HL-60/S4 treated with retinoic acid at 250 ng/mL for 4 days and 3 days (cell line): ENCODE results near the gene FAAP100.

Source experiments
- in situ Hi-C: fragments of 300-500 bp; cut with MboI; formaldehyde crosslinking; loops from 2 replicates; pipeline ENCODE4 v1.7.0; 2022; ENCODE audit warnings: low sequenced_read_pairs

The FAAP100 gene

DNA sequence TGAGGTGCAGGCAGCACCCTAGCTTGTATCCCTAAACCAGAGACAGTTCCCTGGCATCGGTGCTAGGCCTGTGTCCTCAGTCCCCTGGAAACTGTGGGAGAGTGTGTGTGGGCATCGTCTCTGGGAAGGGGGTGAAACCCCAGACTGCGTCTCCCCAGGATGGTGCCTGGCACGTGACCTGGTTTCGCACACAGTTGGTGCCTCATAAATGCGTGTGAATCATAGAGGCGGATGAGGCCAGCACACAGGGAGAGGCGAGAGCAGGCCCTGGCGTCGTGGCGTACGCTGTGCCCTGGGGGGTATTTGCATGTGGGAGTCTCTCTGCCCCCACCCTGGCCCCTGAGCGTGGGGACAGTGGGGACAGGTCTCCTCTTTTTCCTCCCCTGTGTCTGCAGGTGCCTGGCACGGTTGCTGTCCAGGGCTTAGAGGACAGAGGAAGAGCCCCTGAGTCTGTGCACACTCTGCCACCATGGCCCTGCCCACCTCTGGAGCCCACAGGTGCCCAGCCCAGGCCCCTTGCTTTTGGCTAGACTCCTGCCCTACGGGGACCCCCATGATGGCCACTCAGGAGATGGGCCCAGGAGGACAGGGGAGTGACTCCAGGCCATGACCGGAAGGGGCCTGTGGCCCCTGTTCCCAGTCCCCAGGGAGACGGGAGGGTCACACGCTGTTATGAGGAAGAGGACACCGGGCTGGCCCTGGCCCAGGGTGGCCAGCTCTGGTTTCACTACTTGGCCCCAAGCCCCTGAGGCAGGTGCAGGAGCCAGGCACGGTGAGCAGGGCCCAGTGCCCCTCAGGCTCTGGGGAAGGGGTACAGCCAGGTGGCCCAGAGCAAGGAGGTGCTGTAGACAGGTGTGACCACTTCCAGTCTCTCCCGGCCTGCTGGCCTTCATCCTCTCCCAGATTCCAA lies 25.2 kb downstream of the FAAP100 start:
- in situ Hi-C loops = no loop called here

DNA sequence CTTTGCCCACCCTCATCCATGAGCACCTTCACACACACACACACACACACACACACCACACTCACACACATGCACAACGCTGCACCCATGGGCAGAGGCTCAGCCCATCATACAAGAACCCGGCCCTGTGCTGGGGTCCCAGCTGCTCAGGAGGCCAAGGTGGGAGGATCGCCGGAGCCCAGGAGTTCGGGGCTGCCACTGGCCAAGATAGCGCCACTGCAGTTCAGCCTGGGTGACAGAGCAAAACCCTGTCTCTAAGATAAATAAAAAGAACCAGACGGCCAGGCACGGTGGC lies 27.3 kb downstream of the FAAP100 start:
- in situ Hi-C loops = no loop called here

DNA sequence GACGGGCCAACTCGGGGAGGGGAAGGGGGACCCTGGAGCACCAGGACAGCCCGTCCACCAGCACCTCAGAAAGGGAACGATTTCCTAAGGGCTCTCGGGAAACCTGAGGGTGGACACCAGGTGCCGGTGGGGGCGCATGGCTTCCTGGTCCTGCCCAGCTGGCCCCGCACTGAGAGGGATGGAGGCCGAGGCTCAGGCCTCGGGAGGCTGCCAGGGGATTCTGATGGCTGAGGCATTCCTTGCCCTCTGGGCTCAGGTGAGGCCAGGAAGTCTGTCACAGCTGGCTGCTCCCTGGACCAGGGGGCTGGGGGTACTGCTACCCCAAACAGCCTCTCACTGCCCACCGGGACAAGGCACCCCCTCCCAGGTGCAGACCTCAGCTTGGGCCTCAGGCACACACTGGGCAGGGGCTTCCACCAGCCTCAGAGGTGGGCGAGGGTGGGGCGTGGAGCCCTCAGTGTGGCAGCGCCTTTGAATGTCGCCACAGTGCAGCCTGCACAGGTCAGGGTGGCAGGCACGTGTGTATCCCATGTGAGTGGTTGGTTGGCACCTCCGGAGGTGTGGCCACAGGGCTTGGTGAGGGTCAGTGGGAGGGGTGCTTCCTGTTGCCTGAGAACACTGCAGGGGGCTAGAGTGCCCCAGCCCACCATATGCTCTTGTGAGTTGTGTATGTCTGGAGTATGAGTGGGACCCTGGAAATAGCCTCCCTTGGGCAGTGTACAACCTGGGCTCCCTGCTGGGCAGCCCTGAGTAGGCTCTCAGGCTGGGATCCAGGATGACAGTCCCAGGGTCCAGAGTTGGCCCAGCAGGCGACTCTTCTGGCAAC lies 27.9 kb downstream of the FAAP100 start:
- in situ Hi-C loops = no loop called here

DNA sequence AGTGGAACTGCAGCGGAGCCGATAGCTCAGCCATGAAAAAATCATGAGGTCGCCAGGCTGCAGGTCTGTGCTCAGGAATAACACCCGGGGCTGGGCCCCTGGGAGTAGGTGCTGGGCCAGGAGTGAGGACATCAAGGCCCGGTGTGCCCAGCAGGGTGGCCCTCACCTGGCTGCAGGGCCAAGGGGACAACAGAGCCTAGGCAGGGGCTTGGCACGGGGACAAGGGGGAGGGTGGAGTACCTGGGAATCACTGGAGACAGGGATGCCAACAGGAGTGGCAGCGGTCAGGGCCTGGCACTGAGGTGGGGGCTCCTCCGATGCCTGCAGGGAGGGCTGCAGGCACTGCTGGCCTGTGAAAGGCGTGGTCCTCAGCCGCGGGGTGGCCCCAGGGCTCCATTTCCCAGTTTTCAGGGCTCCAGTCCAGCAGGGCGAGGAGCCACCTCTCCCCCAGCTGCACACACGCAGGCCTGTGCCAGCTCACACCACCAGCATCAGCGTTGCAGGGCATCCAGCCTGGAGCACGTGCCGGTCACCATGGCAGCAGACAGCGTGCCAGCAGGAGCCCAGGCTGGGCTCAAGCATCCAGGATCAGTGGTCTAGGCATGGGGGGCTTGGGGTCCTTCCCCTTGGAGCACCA lies 28.6 kb downstream of the FAAP100 start:
- in situ Hi-C loops = no loop called here

DNA sequence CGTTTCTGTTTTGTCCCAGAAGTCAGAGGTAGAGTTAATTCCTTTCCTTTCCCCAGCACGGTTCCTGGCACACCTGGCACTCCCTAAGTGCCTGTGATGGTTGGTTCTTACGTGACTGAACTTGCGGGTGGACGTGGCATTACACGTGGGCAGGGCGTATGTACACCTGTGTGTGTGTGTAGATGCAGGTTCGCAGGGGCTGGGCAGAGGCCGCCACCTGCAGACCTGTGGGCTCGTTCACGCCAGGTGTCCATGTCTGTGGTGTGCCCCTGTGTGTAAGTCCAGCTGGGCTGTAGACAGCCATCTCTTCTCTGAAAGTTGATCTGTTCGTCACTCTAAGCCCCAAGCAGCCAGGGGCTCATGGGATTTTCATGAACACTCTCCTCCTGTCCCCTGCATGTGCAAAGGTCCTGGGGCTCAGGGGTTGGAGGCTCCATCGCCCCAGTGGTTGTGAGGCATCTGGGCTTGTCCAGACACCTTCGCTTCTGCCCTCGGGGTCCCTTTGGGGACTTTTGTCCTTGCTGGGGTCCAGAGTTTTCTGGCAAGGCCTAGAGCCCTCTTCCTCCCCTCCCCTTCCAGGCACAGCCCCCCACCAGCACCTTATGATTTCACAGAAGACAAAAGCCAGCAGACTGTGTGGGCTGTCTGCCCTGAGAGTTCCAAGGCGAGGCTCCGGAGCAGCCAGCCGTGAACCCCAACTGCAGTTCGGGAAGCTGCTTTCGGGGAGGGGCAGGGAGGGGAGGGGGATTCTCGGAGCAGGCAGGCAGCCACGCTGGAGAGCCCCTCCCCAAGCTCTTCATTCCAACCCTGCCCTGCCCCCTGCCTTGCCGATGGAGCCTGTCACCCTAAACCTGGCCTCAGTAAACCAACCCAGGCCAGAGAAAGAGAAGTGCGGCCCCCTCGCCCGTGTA lies 29.4 kb downstream of the FAAP100 start:
- in situ Hi-C loops = no loop called here

DNA sequence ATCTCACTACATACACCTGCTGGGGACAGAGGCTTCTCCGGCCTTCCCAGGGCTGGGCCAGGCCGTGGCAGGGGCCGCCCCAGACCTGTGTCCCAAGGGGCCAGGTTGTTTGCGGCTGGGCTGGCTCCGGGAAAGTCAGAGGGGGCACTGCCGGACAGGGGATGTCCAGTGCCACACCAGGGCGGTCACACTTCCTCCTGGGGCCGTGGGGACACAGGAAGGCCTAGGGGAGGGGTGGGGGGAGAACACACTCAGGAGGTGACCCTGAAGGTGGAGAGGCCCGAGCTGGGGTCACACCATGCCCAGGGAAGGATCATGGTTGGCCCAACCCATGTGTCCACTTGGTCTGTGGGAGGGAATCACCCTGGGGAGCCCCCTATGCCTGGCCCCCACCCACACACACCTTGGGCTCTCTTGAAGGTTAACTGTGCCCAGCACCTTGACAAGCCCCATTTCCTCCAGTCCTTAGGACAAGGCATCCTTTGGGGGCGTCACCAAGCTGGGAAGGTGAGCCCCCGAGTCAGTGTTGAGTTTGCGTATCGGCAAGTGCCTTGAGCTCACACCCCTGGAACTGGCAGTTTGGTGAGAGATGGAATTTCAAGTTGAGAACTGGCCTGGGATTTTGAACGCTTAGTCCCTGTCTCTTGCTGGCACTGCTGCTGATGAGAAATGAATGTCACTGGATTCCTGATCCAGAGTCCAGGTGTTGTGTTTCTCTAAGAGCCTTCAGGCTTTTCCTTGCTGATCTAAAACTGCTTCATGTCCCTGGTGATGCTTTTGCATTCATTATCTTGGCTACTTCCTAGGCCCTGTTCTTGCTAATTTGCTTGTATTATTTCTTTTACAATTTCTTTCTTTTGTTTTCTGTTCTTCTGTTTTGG lies 31.9 kb downstream of the FAAP100 start:
- in situ Hi-C loops = no loop called here

DNA sequence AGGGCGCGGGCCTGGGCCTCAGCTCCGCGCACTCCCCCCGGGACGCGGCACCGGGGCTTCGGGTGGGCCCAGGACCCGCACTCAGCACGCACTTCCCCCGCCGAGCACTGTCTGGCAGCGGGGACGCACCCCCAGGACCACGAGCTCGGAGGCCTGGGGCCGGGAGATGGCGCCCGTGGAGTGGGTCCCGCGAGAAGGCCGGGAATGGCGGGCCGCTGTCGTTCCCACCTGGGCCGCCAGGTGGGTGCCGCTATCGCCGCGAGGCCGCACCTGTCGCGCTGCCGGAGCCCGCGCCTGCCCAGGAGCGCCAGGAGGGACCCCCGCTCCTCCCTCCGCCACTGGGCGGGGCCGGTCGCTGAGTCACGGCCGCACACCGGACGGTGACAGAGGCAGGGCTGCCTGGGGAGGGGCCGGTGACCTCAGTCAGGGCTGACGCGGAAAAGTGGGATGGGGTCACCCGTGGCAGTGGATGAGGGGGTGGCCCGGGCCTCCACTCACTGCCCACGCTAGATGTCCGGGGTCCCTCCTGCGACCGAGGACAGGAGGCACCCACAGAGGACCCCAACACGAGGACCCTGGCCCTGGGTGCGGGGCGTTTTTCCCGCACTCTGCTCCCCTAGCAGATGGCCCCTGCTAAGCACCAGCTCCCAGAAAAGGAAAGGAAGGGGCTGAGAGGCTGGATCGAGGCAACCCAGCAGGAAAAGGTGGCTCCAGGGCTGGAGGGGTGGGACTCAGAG lies 32.7 kb downstream of the FAAP100 start:
- in situ Hi-C loops = no loop called here

DNA sequence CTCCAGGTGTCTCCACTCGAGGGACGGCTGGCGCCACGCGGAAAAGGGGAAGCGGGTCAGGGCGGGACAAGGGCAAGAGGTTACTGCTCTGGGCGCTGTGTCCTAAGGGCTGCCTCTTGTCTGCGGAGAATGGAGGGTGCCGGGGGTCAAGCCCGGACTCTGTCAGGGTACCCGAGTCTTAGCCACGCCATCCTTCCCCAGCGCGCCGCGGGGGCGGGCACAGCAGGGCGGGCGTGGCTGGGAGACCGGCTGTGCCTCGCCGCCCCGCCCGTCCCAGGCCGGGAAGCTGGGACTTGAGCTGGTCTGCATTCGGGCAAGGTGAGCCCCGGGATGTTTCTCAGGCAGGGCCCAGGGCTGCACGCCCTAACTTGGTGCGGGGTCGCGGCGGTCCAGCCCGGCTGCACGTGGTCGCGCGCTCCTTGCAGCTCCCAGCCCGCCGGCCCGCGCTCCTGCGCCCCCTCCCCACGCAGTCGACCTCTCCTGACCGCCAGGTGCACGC lies 33.3 kb downstream of the FAAP100 start:
- in situ Hi-C loops = no loop called here

DNA sequence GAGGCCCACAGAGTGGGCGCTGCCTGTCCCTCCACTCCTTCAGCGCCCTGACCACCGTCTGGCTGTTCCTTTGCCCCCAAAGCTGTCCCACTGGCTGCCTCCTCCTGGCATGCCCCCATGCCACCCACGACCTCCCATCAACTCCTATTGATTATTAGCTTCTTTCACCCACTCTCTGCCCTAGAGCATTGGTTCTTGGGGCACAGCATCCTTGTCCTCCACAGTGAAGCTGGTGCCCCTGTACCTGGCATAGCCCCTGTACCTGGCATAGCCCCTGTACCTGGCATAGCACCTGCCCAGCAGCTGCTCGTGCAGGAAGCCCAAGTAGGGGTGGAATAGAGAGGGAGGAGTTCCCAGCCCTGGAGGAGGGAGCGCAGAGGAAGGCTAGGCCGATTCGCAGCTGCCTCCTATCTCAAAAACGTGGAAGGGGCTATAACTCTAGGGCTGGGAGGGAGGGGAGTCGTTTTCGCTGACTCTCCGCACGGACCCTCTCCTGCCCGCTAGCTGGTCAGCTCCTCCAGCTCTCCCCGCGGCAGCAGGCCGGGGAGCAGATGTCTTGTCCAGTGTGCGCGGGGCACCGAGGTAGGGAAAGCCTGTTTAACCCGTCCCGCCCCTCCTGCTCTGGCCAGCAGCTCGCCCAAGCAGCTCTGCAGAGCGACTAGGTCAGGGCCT lies 33.9 kb downstream of the FAAP100 start:
- in situ Hi-C loops = no loop called here

DNA sequence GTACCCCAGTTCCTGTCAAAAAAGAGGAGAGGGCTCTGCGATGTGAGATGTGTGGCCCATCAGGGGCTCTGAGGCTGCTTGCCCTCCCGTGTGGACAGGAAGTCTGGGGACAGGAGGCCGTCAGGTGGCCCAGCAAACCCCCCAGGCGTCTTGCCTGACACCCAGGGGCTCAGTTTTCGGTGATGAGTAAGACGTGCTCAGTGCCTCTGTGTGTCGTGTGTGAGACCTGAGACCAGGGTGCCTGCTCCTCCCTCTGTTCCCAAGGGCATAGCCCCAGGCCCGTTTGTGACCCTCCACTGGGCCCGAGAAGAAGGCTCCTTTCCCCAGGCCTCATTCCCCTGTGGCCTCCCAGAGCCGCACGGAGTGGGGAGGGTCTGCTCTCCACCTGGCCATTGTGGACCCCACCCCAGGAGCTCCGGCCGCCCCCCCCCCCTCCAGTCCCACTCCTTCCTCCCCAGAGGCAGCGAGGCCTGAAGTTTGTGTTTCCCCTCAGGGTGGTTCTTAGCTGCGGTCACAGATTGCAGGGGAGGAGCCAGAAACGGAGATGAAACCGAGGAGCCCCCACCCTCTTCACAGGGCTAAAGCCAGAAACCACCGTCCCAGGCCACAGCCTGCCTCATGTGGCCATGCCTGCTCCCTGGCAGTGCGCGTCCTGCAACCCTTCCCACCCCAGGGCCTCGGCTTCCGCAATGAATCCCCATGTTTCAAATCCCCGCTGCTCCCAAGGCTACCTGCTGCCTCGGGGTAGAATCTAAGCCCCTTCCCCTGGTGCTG lies 34.6 kb downstream of the FAAP100 start:
- in situ Hi-C loops = no loop called here

DNA sequence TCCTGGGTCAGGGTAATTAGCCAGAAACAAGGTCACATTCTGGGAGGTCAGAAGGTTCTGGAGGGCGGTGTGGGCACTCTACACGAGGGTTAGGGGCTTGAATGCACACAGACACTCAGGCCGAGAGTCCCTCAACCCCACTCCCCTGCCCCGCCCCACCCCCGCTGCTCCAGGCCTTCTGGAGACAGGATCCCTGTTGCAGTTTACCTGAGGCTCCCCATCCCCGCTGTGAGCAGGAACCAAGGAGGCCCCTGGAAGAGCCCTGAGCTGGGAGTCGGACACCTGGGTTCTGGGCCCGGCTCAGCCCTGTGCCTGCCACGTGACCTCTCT lies 35.2 kb downstream of the FAAP100 start:
- in situ Hi-C loops = no loop called here

DNA sequence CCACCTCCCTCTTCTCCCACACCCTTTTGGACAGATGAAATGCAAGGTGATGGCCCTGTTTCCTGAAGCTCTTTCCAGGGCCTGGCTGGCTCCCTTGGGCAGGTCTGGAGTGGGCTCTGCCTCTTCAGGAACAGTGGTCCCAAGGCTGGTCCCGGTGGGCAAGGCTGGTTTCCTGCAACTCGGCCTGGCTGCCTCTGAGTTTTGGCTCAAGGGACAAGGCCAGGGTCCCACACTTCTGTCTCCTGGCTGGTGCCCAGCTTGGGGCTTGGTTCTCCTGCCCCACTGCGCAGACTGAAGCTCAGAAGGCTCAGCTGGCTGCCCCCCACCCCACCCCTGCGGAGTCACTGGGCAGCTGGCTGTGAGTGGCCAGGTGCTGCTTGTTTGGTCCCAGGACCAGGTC lies 35.7 kb downstream of the FAAP100 start:
- in situ Hi-C loops = no loop called here

DNA sequence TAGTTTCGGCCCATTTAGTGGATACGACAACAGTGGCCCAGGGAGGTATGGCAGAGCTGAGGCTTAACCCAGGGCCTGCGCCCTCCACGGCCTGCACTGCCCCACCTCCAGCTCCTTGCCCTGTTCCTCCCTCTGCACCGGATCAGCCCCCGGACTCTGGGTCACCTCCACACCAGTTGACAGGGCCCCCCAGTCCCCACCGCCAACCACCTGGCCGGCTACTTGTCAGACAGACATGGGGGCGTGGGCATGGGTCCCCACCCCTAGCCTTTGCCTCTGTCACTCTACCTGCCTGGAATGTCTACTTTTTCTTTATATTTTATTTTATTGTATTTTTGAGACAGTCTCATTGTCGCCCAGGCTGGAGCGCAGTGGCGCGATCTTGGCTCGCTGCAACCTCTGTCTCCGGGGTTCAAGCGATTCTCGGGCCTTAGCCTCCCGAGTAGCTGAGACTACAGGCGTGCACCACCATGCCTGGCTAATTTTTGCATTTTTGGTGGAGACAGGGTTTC lies 36.6 kb downstream of the FAAP100 start:
- in situ Hi-C loops = no loop called here

DNA sequence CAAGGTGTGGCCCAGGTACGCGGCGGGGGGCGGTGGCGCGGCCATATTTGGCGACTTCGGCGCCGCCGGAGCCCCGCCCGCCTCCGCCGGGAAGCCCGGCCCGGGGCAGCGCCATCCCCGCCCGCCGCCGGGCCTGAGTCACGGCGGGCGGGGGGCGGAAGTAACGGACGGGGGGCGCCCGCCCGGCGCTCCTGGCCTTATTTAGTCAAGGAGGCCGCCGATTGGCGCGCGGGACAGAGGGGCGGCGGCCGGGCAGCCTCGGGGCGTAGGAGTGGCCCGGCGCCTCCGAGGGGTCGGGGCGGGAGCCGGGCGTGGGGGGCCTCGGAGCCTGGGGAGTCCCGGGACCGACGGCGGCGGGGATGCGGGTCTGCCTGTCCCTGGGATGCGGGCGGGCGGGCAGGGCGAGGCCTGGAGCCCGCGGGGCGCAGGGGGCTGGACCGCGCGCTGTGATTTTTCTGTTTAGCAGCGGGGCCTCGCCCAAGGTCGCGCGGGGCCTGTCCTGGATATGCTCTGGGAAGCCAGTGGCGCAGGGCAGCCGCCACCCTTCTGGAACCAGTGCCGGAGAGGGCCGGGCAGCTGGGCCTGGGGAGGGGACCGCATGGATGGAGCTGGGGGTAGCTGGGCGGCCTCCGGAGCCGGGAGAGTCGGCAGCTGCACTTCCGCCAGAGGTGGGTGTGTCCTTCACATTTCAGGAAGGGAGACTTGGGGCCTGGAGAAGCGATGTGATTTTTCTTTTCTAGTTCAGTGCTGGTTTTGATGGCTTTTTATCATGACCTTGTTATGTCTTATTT lies 37.2 kb downstream of the FAAP100 start:
- in situ Hi-C loops = no loop called here

DNA sequence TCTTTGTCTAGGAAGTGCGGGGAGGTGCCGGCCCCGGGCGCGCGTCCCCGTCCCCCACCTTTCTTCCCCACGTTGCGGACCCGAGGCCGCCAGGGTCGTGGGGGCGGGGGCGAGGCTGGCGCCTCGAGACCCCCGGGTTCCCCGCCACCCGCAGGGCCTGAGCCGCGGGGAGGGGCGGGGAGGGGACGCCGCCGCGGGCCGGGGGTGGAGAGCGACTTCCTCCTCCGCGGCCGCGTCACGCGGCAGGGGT lies 37.7 kb downstream of the FAAP100 start:
- in situ Hi-C loops = no loop called here

DNA sequence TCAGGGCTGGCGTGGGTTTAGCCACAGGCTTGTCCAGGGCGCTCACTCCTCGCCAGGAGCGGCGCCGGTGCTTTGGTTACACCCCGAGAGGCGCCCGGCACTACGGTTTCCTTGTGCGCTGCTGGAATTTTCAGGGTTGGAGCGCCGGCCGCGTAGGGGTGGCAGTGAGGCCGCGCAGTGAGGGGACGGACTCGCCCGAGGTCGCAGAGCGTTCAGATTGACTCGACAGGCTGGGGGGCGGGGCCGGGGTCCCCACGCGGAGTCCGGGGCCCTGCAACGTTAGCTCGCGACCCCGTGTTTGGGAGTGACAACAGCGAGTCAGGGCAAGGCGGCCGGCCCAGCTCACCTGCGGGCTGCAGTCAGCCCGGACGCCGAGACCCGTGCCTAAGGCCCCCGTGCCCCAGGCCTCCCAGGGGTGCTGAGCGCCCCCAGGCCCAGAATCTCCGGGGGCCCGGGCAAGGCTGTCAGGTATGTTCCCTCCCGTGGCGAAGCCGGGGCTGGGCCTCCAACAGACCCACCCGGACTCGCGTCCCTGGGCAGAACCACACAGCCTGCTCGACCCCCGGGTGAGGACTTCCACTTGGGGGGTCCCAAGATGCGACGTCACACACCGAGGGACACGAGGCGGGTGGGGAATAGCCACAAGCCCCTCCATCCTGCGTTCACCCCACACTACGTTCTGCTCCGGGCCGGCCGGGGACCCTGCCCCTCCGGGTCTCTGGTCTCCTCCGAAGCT lies 38.2 kb downstream of the FAAP100 start:
- in situ Hi-C loops = no loop called here
